NOMO-1 (cell line): ENCODE measurements around the gene GREM2.

Source experiments
- DNase-seq, 2 experiments: peaks; one replicate each; lab custom pipeline; 2025; ENCODE audit not compliant: unreplicated experiment in 2 of 2; lab: John Stamatoyannopoulos, UW

The GREM2 gene

DNA sequence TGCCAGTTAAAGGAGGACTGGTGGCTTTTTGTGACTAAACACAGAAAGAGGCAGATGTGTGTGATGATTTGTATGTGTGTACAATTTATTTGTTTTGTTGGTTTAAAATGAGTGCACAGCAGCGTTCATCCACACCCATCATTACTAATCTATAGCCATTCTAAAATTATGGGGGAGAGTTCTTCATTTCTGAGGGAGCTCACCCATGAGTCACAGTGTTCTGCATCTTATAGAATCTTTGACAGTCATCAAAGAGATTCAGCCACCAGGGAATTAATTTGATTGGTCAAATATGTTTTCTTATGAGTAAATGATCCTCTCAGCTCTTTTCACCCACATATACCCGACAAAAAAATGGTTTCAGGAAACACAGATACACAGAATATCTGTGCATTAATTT lies 147.9 kb downstream of the GREM2 start:
- DNase-seq: no peak

- DNase-seq: no peak
Observed at GRCh38 chr1:240462766-240463395, 149.1 kb downstream of the GREM2 start.

GRCh38 chr1:240462277-240462676 lies 149.7 kb downstream of the GREM2 start:
- no peak for DNase-seq

GRCh38 chr1:240457203-240457602 lies 154.8 kb downstream of the GREM2 start:
- DNase-seq: no peak

GRCh38 chr1:240455228-240455821 lies 156.6 kb downstream of the GREM2 start:
- no peak for DNase-seq

- no peak for DNase-seq
Observed at GRCh38 chr1:240445369-240445768, 166.6 kb downstream of the GREM2 start.

DNA sequence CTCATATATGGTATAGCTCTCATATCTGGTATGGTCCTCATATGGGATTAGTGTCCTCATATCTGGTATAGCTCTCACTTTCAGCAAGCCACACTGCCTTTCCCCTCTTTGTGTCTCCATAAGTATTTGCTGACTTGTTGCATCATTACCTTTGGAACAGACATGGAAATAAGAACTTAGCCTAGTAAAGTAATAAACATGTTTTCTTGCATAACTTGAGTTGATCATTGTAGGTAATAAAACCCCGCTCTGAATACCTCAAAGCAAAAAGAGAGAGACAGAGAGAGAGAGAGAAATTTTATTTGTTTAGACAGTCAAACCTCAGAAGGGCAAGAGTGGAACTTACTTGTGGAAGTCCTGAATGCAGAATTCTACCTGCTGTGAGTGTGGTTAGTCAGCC lies 170.3 kb downstream of the GREM2 start:
- no peak for DNase-seq
